DND-41 (cell line): ENCODE measurements around the gene ATG16L2.

Experiments used
- ATAC-seq: fragments of 200-7000 bp; cut with Tn5 transposase; 3 replicates; pipeline ENCODE4 v1.9.1; 2021; ENCODE audit warnings: low read depth; ENCODE audit not compliant: insufficient read depth
- DNase-seq: peaks from one replicate; pipeline ENCODE4 v3.0.0-alpha.2; 2020
- H2AFZ ChIP-seq: 2 replicates; pipeline ENCODE4 v1.6.0; 2012; ENCODE audit warnings: low read depth, low read length
- H3K27ac ChIP-seq: 2 replicates; pipeline ENCODE4 v1.5.1; 2012; ENCODE audit warnings: low read length, inconsistent platforms
- H3K27me3 ChIP-seq: fragments of 200-600 bp; sonication (generic); 2 replicates; pipeline ENCODE4 v1.6.0; 2012; ENCODE audit warnings: low read length, mild to moderate bottlenecking, inconsistent platforms; ENCODE audit not compliant: insufficient read depth, poor library complexity
- H3K36me3 ChIP-seq: 2 replicates; pipeline ENCODE4 v1.5.1; 2012; ENCODE audit warnings: low read length, inconsistent platforms; ENCODE audit not compliant: insufficient read depth
- H3K4me1 ChIP-seq: 2 replicates; pipeline ENCODE4 v1.5.1; 2012; ENCODE audit warnings: mild to moderate bottlenecking, low read length; ENCODE audit not compliant: insufficient read depth
- H3K4me2 ChIP-seq: 2 replicates; pipeline ENCODE4 v1.6.0; 2012; ENCODE audit warnings: mild to moderate bottlenecking, moderate library complexity, low read length, inconsistent platforms; ENCODE audit not compliant: insufficient read depth
- H3K4me3 ChIP-seq, 2 experiments: fragments of 200-600 bp in 1 of 2; shearing (Covaris generic) in 1 of 2; 2 replicates each; pipeline ENCODE4 v1.5.1; 2012 to 2016; ENCODE audit warnings: inconsistent platforms in 2 of 2, low read length in 2 of 2, mild to moderate bottlenecking in 2 of 2, low read depth in 1 of 2, moderate library complexity in 1 of 2
- H3K79me2 ChIP-seq: 2 replicates; pipeline ENCODE4 v1.6.0; 2012; ENCODE audit warnings: low read length, inconsistent platforms; ENCODE audit not compliant: insufficient read depth
- H3K9ac ChIP-seq: 2 replicates; pipeline ENCODE4 v1.6.0; 2012; ENCODE audit warnings: low read depth, mild to moderate bottlenecking, inconsistent platforms, low read length, moderate library complexity
- H3K9me3 ChIP-seq: 2 replicates; pipeline ENCODE4 v1.5.1; 2012; ENCODE audit warnings: low read length, moderate library complexity, mild to moderate bottlenecking, inconsistent platforms; ENCODE audit not compliant: insufficient read depth, severe bottlenecking
- H4K20me1 ChIP-seq: 2 replicates; pipeline ENCODE4 v1.6.0; 2012; ENCODE audit warnings: low read length; ENCODE audit not compliant: insufficient read depth
- CTCF ChIP-seq: IDR thresholded peaks from 2 replicates; pipeline ENCODE4 v1.5.1; 2012; ENCODE audit warnings: borderline replicate concordance, low read length, moderate library complexity, mild to moderate bottlenecking; ENCODE audit not compliant: poor library complexity, severe bottlenecking; ENCODE audit errors: extremely low read depth
- EZH2 ChIP-seq: IDR thresholded peaks from 3 replicates; pipeline ENCODE4 v1.6.1; 2012; ENCODE audit warnings: borderline replicate concordance, low read depth, mild to moderate bottlenecking, moderate library complexity, low read length, inconsistent platforms; ENCODE audit not compliant: severe bottlenecking

Gene ATG16L2

GRCh38 chr11:72876147-72876546 is 61.9 kb downstream of the ATG16L2 start:
- Histone ChIP-seq H3K9ac (no peak overlapping the region), H3K4me2 (no peak overlapping the region), H3K36me3 (peaks cover 11% of the 10 kb centered on the region; the same call in 1 of the 2 replicates), H3K79me2 (no peaks in the 10 kb centered on the region), H3K27me3 (no peaks in the 10 kb centered on the region), H3K4me1 (no peaks in the 10 kb centered on the region), H3K27ac (no peak overlapping the region), H3K9me3 (no peaks in the 10 kb centered on the region), H2AFZ (no peak overlapping the region), H3K4me3 (no peak overlapping the region), H4K20me1 (no peaks in the 10 kb centered on the region)
- DNase-seq (no peak), ATAC-seq (no peak)
- no peak for TF ChIP-seq EZH2
- TF ChIP-seq CTCF: no peak
